ENCODE measurements around the gene CGGBP1. TPM values are rescaled to one million over a fixed set of nuclear protein-coding genes. Genes with fewer than 3 reads are reported as not detected.
A peak's percentile ranks its signal among the peaks of the same experiment; 100 is the strongest.
"Not testable (repeated sequence)": the region's sequence is repeated elsewhere in the genome, so short reads cannot be mapped to it uniquely, and the experiment has no call there.

The CGGBP1 gene
- total and polyA plus RNA-seq, 9 donors: 42.9 to 93.1 (median 73.6) TPM

DNA sequence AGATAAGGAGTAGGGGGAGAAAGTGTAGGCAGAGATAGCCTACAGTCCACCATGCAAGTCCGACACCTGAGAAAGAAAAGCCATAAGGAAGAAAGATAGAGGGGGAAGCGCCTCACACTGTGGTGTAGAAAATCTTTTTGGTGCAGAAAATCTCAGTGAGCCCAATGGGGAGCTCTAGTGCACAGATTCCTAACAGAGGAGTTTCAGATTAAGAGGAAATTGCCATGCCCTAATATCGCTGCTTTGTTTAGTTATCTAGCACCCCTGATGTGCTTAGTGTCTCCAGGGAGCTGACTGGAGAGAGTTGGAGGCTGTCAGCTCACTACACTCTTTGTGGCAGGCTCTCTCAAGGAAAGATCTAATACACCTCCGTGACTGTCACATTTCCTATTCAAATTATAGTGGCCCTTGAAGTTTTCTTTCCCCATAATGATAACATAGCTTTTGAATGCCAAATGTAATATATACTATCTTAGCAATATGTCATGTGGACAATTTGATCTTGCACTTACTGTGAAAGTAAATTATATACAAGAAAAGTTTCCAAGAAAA, 33.7 kb downstream of the CGGBP1 start:
- Histone ChIP-seq H3K36me3 (ENCODE audit: control insufficient read depth, insufficient read depth, low read length) (no peaks in the 10 kb centered on the region), H3K4me1 (ENCODE audit: control insufficient read depth, insufficient read depth, low read length) (no peaks in the 10 kb centered on the region), H3K4me3 (ENCODE audit: low read length) (no peak overlapping the region), H3K27me3 (ENCODE audit: control insufficient read depth, insufficient read depth, low read length) (no peaks in the 10 kb centered on the region), H3K27ac (ENCODE audit: low read length) (no peak overlapping the region), H3K9me3 (replicated peaks; ENCODE audit: control insufficient read depth, low read depth, low read length) (no peaks in the 10 kb centered on the region)
- no peak for DNase-seq
- 76% methylated on average over 3 of the region's 4 CpGs for WGBS (ENCODE audit: insufficient coverage)

DNA sequence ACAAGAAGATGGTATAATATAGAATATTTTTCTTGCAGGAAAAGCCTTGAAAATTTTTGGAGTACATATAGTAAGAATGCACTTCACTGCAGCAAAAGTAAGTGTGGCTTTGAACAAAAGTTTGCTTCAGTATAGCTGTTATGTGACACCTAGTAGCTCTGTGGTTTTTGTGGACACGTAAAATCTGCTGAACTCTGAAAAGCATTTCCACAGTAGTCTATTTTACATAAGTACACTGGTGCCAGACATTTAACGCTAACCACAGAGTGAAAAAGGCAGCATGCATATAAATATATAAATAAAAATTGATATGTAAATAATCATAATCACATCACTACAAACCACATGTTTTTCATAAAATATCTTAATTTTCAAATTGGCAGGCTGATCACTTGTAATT, 39.8 kb downstream of the CGGBP1 start:
- no peak overlapping the region for H3K27ac ChIP-seq (ENCODE audit: low read length)
- no peak overlapping the region for H3K4me3 ChIP-seq (ENCODE audit: low read length)
- no peaks in the 10 kb centered on the region for H3K27me3 ChIP-seq (ENCODE audit: control insufficient read depth, insufficient read depth, low read length)
- no CpG with 5 or more reads among the region's 2 CpGs for WGBS (ENCODE audit: insufficient coverage)
- H3K9me3 ChIP-seq (replicated peaks; ENCODE audit: control insufficient read depth, low read depth, low read length): no peaks in the 10 kb centered on the region
- H3K4me1 ChIP-seq (ENCODE audit: control insufficient read depth, insufficient read depth, low read length): no peaks in the 10 kb centered on the region
- DNase-seq: no peak
- H3K36me3 ChIP-seq (ENCODE audit: control insufficient read depth, insufficient read depth, low read length): no peaks in the 10 kb centered on the region

DNA sequence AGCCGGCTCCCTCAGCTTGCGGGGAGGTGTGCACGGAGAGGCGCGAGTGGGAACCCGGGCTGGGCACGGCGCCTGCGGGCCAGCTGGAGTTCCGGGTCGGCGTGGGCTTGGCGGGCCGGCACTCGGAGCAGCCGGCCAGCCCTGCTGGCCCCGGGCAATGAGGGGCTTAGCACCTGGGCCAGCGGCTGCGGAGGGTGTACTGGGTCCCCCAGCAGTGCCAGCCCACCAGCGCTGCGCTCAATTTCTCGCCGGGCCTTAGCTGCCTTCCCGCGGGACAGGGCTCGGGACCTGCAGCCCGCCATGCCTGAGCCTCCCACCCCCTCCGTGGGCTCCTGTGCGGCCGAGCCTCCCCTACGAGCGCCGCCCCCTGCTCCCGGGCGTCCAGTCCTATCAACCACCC, 43.1 kb downstream of the CGGBP1 start:
- not testable (repeated sequence) for H3K27me3 ChIP-seq (ENCODE audit: control insufficient read depth, insufficient read depth, low read length); H3K4me1 ChIP-seq (ENCODE audit: control insufficient read depth, insufficient read depth, low read length); H3K9me3 ChIP-seq (replicated peaks; ENCODE audit: control insufficient read depth, low read depth, low read length); DNase-seq; H3K36me3 ChIP-seq (ENCODE audit: control insufficient read depth, insufficient read depth, low read length); H3K27ac ChIP-seq (ENCODE audit: low read length); H3K4me3 ChIP-seq (ENCODE audit: low read length)
- WGBS (ENCODE audit: insufficient coverage): 94% methylated on average over 27 of the region's 35 CpGs

DNA sequence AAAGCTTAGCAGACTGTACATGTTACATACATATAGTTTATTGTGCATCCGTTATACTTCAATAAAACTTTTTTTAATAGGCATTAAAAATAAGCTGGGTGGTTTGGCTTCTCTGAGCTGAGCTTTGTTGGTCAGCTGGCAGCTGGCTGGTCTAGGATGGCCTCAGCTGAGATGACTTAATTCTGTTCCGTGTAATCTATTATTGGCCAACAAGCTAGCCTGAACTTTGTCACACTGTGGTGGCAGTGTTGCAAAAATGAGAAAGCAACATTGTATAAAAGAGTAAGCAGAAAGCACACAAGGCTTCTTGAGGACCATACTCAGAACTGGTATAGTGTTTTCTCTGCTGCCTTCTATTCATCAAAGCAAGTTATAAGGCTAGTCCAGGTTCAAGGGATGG, 45.2 kb downstream of the CGGBP1 start:
- 67% methylated on average over 1 of the region's 2 CpGs for WGBS (ENCODE audit: insufficient coverage)
- no peak overlapping the region for H3K27ac ChIP-seq (ENCODE audit: low read length)
- no peaks in the 10 kb centered on the region for H3K36me3 ChIP-seq (ENCODE audit: control insufficient read depth, insufficient read depth, low read length)
- peak; percentile 10 for DNase-seq
- H3K9me3 ChIP-seq (replicated peaks; ENCODE audit: control insufficient read depth, low read depth, low read length): no peaks in the 10 kb centered on the region
- H3K4me1 ChIP-seq (ENCODE audit: control insufficient read depth, insufficient read depth, low read length): no peaks in the 10 kb centered on the region
- H3K4me3 ChIP-seq (ENCODE audit: low read length): no peak overlapping the region
- no peaks in the 10 kb centered on the region for H3K27me3 ChIP-seq (ENCODE audit: control insufficient read depth, insufficient read depth, low read length)

DNA sequence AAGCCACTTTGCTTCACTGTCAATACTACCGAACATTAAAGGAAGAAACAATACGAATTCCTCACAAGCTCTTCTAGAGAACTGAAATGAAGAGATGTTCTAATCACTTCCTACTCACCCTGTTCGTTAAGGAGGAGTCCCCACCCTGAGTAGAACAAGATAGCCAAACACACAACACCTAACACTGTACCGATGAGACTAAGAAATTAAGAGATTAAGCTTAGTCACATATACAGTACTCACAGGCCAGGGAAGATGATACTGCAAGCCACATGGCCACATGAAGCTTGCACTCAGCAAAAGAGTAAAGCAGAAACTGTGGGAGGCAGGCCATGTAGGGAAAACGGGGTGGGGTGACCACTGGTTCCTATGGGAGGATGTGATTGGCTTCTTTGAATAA, 48.0 kb downstream of the CGGBP1 start:
- no peaks in the 10 kb centered on the region for H3K27me3 ChIP-seq (ENCODE audit: control insufficient read depth, insufficient read depth, low read length)
- 100% methylated on average over 1 of the region's 5 CpGs for WGBS (ENCODE audit: insufficient coverage)

DNA sequence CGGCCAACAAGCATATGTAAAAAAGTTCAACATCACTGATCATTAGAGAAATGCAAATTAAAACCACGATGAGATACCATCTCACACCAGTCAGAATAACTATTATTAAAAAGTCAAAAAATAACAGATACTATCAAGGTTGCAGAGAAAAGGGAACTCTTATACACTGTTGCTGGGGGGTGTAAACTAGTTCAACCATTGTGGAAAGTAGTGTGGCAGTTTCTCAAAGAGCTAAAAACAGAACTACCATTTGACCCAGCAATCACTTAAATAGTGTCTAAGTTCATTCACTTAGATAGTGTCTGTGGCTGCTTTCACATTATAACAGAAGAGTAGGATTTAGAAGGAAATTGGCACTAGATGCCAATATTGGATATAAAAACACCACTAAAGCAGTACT, 49.7 kb downstream of the CGGBP1 start:
- Histone ChIP-seq H3K4me1 (ENCODE audit: control insufficient read depth, insufficient read depth, low read length) (no peaks in the 10 kb centered on the region), H3K36me3 (ENCODE audit: control insufficient read depth, insufficient read depth, low read length) (no peaks in the 10 kb centered on the region), H3K9me3 (replicated peaks; ENCODE audit: control insufficient read depth, low read depth, low read length) (no peaks in the 10 kb centered on the region), H3K27me3 (ENCODE audit: control insufficient read depth, insufficient read depth, low read length) (no peaks in the 10 kb centered on the region), H3K4me3 (ENCODE audit: low read length) (no peak overlapping the region), H3K27ac (ENCODE audit: low read length) (no peak overlapping the region)
- DNase-seq: no peak
- WGBS (ENCODE audit: insufficient coverage): no CpG with 5 or more reads among the region's 2 CpGs

More for the DNA sequence above, 48.0 kb downstream of the CGGBP1 start:
- DNase-seq: no peak
- no peaks in the 10 kb centered on the region for H3K36me3 ChIP-seq (ENCODE audit: control insufficient read depth, insufficient read depth, low read length)
- H3K4me1 ChIP-seq (ENCODE audit: control insufficient read depth, insufficient read depth, low read length): no peaks in the 10 kb centered on the region
- H3K4me3 ChIP-seq (ENCODE audit: low read length): no peak overlapping the region
- no peak overlapping the region for H3K27ac ChIP-seq (ENCODE audit: low read length)
- no peaks in the 10 kb centered on the region for H3K9me3 ChIP-seq (replicated peaks; ENCODE audit: control insufficient read depth, low read depth, low read length)

DNA sequence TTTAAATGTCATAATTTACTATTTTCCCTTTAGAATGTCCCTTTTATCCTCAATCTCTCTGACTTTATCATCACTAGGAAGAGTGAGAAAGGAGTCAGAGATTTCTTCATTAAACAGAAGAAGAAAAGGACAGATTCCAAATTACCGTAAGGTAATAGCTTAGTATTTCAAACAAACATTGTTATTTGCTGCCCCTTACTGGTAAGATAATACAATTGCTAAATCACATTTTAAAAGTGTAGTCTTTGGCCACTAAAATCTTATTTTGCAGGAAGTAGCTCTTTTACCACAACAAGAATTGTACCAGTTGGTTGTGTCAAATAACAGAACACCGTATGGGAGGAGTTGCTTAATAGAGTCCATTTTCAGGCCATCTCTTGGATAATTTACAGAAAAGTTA, 53.7 kb downstream of the CGGBP1 start:
- H3K4me3 ChIP-seq (ENCODE audit: low read length): no peak overlapping the region
- no peaks in the 10 kb centered on the region for H3K9me3 ChIP-seq (replicated peaks; ENCODE audit: control insufficient read depth, low read depth, low read length)
- H3K36me3 ChIP-seq (ENCODE audit: control insufficient read depth, insufficient read depth, low read length): no peaks in the 10 kb centered on the region
- no peaks in the 10 kb centered on the region for H3K27me3 ChIP-seq (ENCODE audit: control insufficient read depth, insufficient read depth, low read length)
- H3K4me1 ChIP-seq (ENCODE audit: control insufficient read depth, insufficient read depth, low read length): no peaks in the 10 kb centered on the region
- no CpG with 5 or more reads among the region's 2 CpGs for WGBS (ENCODE audit: insufficient coverage)
- DNase-seq: peak; percentile 43
- no peak overlapping the region for H3K27ac ChIP-seq (ENCODE audit: low read length)

DNA sequence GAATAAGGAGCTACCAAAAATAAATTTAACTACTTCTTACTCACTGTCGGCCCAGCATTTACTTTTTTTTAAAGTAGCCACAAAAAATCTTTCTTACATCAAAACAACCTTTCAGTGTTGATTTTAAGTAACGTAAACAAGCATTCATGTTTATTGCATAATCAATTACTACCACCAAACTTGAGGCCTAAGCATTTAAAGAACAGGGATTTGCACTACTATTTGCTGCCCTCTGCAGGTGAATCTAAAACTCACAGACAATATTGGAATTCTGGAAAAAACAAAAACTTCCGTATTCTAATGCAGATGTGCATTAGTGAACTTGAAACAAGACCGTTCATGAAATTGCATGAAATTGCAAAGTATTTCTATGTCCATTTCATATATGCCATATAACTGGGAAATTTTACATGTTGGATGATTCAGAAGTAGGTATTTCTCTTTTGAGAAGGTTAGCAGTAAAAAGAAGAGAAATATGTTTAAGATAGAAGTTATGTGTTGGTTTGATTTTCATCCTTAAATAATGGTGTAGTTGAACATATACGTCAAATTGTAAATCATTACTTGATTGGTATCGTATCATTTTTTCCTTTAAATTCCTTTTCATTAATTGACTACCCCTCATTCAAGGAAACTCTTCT, 55.6 kb downstream of the CGGBP1 start:
- WGBS (ENCODE audit: insufficient coverage): 60% methylated on average over 1 of the region's 6 CpGs
- Histone ChIP-seq H3K36me3 (ENCODE audit: control insufficient read depth, insufficient read depth, low read length) (no peaks in the 10 kb centered on the region), H3K4me3 (ENCODE audit: low read length) (no peak overlapping the region), H3K27me3 (ENCODE audit: control insufficient read depth, insufficient read depth, low read length) (no peaks in the 10 kb centered on the region), H3K4me1 (ENCODE audit: control insufficient read depth, insufficient read depth, low read length) (no peaks in the 10 kb centered on the region), H3K9me3 (replicated peaks; ENCODE audit: control insufficient read depth, low read depth, low read length) (no peaks in the 10 kb centered on the region), H3K27ac (ENCODE audit: low read length) (no peak overlapping the region)
- peak; percentile 53 for DNase-seq

DNA sequence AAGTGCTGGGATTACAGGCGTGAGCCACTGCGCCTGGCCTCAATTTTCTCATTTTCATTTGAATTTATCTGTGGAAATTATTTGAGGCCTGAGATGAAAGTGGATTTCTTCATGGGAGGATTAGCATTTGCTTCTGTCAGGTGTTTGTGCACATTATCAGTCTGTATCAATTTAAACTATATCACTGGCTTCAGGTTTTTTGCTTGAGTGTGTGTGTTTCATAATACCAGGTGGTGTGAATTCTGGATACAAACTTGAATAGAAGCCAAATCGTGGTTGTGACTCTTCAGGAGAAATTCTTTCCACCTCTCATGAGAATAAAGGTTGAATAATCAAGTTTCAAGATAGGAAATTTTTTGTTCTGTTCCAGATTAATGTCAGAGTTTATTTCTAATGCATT, 56.4 kb downstream of the CGGBP1 start:
- no peaks in the 10 kb centered on the region for H3K36me3 ChIP-seq (ENCODE audit: control insufficient read depth, insufficient read depth, low read length)
- no peaks in the 10 kb centered on the region for H3K9me3 ChIP-seq (replicated peaks; ENCODE audit: control insufficient read depth, low read depth, low read length)
- no peaks in the 10 kb centered on the region for H3K27me3 ChIP-seq (ENCODE audit: control insufficient read depth, insufficient read depth, low read length)
- no peak for DNase-seq
- WGBS (ENCODE audit: insufficient coverage): no CpG with 5 or more reads among the region's 3 CpGs
- no peak overlapping the region for H3K27ac ChIP-seq (ENCODE audit: low read length)
- H3K4me3 ChIP-seq (ENCODE audit: low read length): no peak overlapping the region
- no peaks in the 10 kb centered on the region for H3K4me1 ChIP-seq (ENCODE audit: control insufficient read depth, insufficient read depth, low read length)

All from muscle of leg (tissue), 11 donors.